GM19395 (cell line): Measurements from ENCODE around the gene UROC1.
"Not testable (repeated sequence)": the region's sequence is repeated elsewhere in the genome, so short reads cannot be mapped to it uniquely, and the experiment has no call there.

Experiments used
- ATAC-seq: cut with Tn5 transposase; IDR thresholded peaks from one replicate; pipeline ENCODE4 v1.9.1; 2021; ENCODE audit warnings: mild to moderate bottlenecking, moderate library complexity; ENCODE audit not compliant: unreplicated experiment

UROC1 gene

GRCh38 chr3:126547721-126548120 is 30.1 kb upstream of the UROC1 start:
- ATAC-seq = no peak

GRCh38 chr3:126546549-126547239 is 29.1 kb upstream of the UROC1 start:
- ATAC-seq = no peak

- ATAC-seq = no peak
Measured at GRCh38 chr3:126546013-126546412, 28.4 kb upstream of the UROC1 start.

- no peak for ATAC-seq
Measured at GRCh38 chr3:126545544-126545943, 28.0 kb upstream of the UROC1 start.

- no peak for ATAC-seq
Measured at GRCh38 chr3:126544596-126545281, 27.2 kb upstream of the UROC1 start.

- no peak for ATAC-seq
Measured at GRCh38 chr3:126543457-126544061, 26.0 kb upstream of the UROC1 start.

GRCh38 chr3:126542340-126543241 is 25.0 kb upstream of the UROC1 start:
- ATAC-seq = no peak

- ATAC-seq = no peak
Measured at GRCh38 chr3:126541628-126542339, 24.2 kb upstream of the UROC1 start.

GRCh38 chr3:126540951-126541627 is 23.5 kb upstream of the UROC1 start:
- no peak for ATAC-seq

GRCh38 chr3:126540342-126540849 is 22.8 kb upstream of the UROC1 start:
- no peak for ATAC-seq

- no peak for ATAC-seq
Measured at GRCh38 chr3:126539558-126540250, 22.1 kb upstream of the UROC1 start.

GRCh38 chr3:126538966-126539365 is 21.4 kb upstream of the UROC1 start:
- no peak for ATAC-seq

- no peak for ATAC-seq
Measured at GRCh38 chr3:126538316-126538715, 20.7 kb upstream of the UROC1 start.

GRCh38 chr3:126537730-126538281 is 20.2 kb upstream of the UROC1 start:
- no peak for ATAC-seq

- no peak for ATAC-seq
Measured at GRCh38 chr3:126537116-126537729, 19.6 kb upstream of the UROC1 start.

GRCh38 chr3:126536126-126536525 is 18.6 kb upstream of the UROC1 start:
- no peak for ATAC-seq

GRCh38 chr3:126535636-126536035 is 18.1 kb upstream of the UROC1 start:
- no peak for ATAC-seq

GRCh38 chr3:126534716-126535115 is 17.1 kb upstream of the UROC1 start:
- not testable (repeated sequence) for ATAC-seq
